Mesenchymal stem cell (in vitro differentiated cells and primary cell): ENCODE data around the gene PDHX.

Source experiments
- DNase-seq: peaks from one replicate; pipeline ENCODE4 v3.0.0-alpha.2; 2013
- H2AFZ ChIP-seq: one replicate; pipeline ENCODE4 v1.6.1; 2013; ENCODE audit warnings: low read depth, mild to moderate bottlenecking, control low read depth, inconsistent platforms, low read length, moderate library complexity
- H2AK5ac ChIP-seq: 2 replicates; pipeline ENCODE4 v1.6.1; 2013; ENCODE audit warnings: low read length, moderate library complexity, mild to moderate bottlenecking, inconsistent platforms; ENCODE audit not compliant: severe bottlenecking
- H2BK120ac ChIP-seq: one replicate; pipeline ENCODE4 v1.6.1; 2013; ENCODE audit warnings: low read depth, mild to moderate bottlenecking, inconsistent platforms, low read length, moderate library complexity
- H2BK12ac ChIP-seq, 2 experiments: one replicate each; pipeline ENCODE4 v1.6.1; 2013; ENCODE audit warnings: inconsistent platforms in 2 of 2, low read length in 2 of 2, mild to moderate bottlenecking in 2 of 2, moderate library complexity in 2 of 2, control low read depth in 1 of 2
- H2BK15ac ChIP-seq: one replicate; pipeline ENCODE4 v1.6.1; 2013; ENCODE audit warnings: mild to moderate bottlenecking, low read depth, inconsistent platforms; ENCODE audit not compliant: poor library complexity, severe bottlenecking
- H2BK5ac ChIP-seq: 2 replicates; pipeline ENCODE4 v1.6.1; 2013; ENCODE audit warnings: low read depth, mild to moderate bottlenecking, low read length, control low read depth, inconsistent platforms; ENCODE audit not compliant: poor library complexity, severe bottlenecking
- H3K14ac ChIP-seq, 2 experiments: one replicate each; pipeline ENCODE4 v1.6.1; 2013; ENCODE audit warnings: inconsistent platforms in 2 of 2, low read length in 2 of 2, control low read depth in 1 of 2, mild to moderate bottlenecking in 1 of 2, moderate library complexity in 1 of 2
- H3K18ac ChIP-seq, 2 experiments: one replicate each; pipeline ENCODE4 v1.6.1; 2013; ENCODE audit warnings: inconsistent platforms in 2 of 2, low read length in 2 of 2, control low read depth in 1 of 2, low read depth in 1 of 2, mild to moderate bottlenecking in 1 of 2
- H3K23ac ChIP-seq, 2 experiments: one replicate each; pipeline ENCODE4 v1.6.1; 2013; ENCODE audit warnings: inconsistent platforms in 2 of 2, low read length in 2 of 2, mild to moderate bottlenecking in 2 of 2, moderate library complexity in 2 of 2, control low read depth in 1 of 2
- H3K27ac ChIP-seq: 2 replicates; pipeline ENCODE4 v1.5.1; 2013; ENCODE audit warnings: mild to moderate bottlenecking, moderate library complexity, low read length, control low read depth, inconsistent platforms; ENCODE audit not compliant: poor library complexity, severe bottlenecking
- H3K27me3 ChIP-seq, 2 experiments: 2 replicates each; pipeline versions ENCODE4 v1.6.1 to v1.7.0; 2013; ENCODE audit warnings: low read length in 2 of 2, mild to moderate bottlenecking in 2 of 2, moderate library complexity in 2 of 2, control low read depth in 1 of 2, inconsistent platforms in 1 of 2; ENCODE audit not compliant: control insufficient read depth in 1 of 2, insufficient read depth in 1 of 2
- H3K36me3 ChIP-seq, 2 experiments: 2 replicates each; pipeline versions ENCODE4 v1.6.1 to v1.7.0; 2013; ENCODE audit warnings: low read length in 2 of 2, control low read depth in 1 of 2, inconsistent platforms in 1 of 2, low read depth in 1 of 2, mild to moderate bottlenecking in 1 of 2; ENCODE audit not compliant: insufficient read depth in 2 of 2, control insufficient read depth in 1 of 2
- H3K4ac ChIP-seq, 2 experiments: one replicate each; pipeline ENCODE4 v1.6.1; 2013; ENCODE audit warnings: inconsistent platforms in 2 of 2, low read length in 2 of 2, mild to moderate bottlenecking in 2 of 2, moderate library complexity in 2 of 2, control low read depth in 1 of 2, low read depth in 1 of 2
- H3K4me1 ChIP-seq: 2 replicates; pipeline ENCODE4 v1.6.1; 2013; ENCODE audit warnings: low read depth, low read length, control low read depth; ENCODE audit not compliant: control insufficient read depth, insufficient read depth
- H3K4me2 ChIP-seq: 2 replicates; pipeline ENCODE4 v1.6.1; 2013; ENCODE audit warnings: low read length, mild to moderate bottlenecking, inconsistent platforms; ENCODE audit not compliant: poor library complexity, severe bottlenecking
- H3K4me3 ChIP-seq, 2 experiments: 2 replicates each; pipeline versions ENCODE4 v1.5.1 to v1.7.0; 2013; ENCODE audit warnings: low read length in 2 of 2, mild to moderate bottlenecking in 2 of 2, control low read depth in 1 of 2, low read depth in 1 of 2; ENCODE audit not compliant: insufficient read depth in 1 of 2
- H3K79me1 ChIP-seq: replicated peaks from 2 replicates; pipeline ENCODE4 v1.6.1; 2013; ENCODE audit warnings: mild to moderate bottlenecking, control low read depth, low read length, inconsistent platforms; ENCODE audit not compliant: poor library complexity, severe bottlenecking
- H3K9ac ChIP-seq: 2 replicates; pipeline ENCODE4 v1.7.0; 2013; ENCODE audit warnings: mild to moderate bottlenecking, low read length, moderate library complexity
- H3K9me3 ChIP-seq: 2 replicates; pipeline ENCODE4 v1.7.0; 2013; ENCODE audit warnings: mild to moderate bottlenecking, low read length; ENCODE audit not compliant: control insufficient read depth
- H4K8ac ChIP-seq: one replicate; pipeline ENCODE4 v1.6.1; 2013; ENCODE audit warnings: inconsistent platforms, mild to moderate bottlenecking, low read length, moderate library complexity
- H4K91ac ChIP-seq: one replicate; pipeline ENCODE4 v1.6.1; 2013; ENCODE audit warnings: mild to moderate bottlenecking, low read length, inconsistent platforms
- WGBS: methylation state at CpG from one replicate; pipeline ENCODE4 v1.1.7; 2013; ENCODE audit warnings: mixed read lengths; 5-methylcytosine and 5-hydroxymethylcytosine counted together

The PDHX gene

DNA sequence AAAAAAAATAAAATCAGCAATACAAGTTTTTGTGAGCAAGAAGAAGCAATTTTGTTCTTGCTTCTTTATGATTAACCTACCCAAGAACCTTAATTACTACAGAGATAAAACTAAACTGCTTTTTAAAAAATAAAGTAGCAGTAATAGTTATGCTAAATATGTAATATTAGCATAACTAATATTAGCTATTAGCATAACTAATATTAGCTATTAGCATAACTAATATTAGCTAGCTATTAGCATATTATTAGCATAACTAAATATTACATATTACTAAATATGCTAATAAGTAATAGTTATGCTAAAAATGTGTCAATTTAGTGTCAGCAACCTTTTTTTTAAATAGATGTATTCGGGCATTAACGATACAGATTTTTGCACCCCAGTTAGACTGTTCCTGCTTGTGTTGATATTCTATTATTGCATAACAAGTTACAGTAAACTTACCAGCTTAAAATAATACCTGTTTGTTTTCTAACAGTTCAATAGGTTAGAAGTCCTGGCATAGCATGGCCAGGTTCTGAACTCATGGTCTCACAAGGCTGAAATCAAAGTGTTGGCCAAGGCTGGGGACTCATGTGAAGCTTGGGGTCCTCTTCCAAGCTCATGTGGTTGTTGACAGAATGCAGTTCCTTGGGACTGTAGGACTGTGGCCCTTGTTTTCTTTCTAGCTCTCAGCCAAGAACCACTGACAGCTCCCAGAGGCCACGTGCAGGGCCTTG lies 48.4 kb downstream of the PDHX start:
- no peak overlapping the region for H3K4me3 ChIP-seq
- H3K4me2 ChIP-seq: no peak overlapping the region
- H3K36me3 ChIP-seq: peaks cover 6 to 78% of the 10 kb centered on the region in 2 experiments
- no peak overlapping the region for H3K23ac ChIP-seq
- H3K79me1 ChIP-seq: peaks cover 11% of the 10 kb centered on the region
- H3K4me1 ChIP-seq: no peaks in the 10 kb centered on the region
- H3K9ac ChIP-seq: no peak overlapping the region
- no peak overlapping the region for H2AFZ ChIP-seq
- H3K9me3 ChIP-seq: no peaks in the 10 kb centered on the region
- H2BK15ac ChIP-seq: no peak overlapping the region
- DNase-seq: no peak
- no peak overlapping the region for H2BK12ac ChIP-seq
- H3K18ac ChIP-seq: no peak overlapping the region
- H3K27me3 ChIP-seq: no peaks in the 10 kb centered on the region
- H2AK5ac ChIP-seq: no peak overlapping the region
- H3K27ac ChIP-seq: no peak overlapping the region
- no peak overlapping the region for H2BK120ac ChIP-seq
- 97% methylated on average over 1 of the region's 3 CpGs for WGBS
- no peak overlapping the region for H3K14ac ChIP-seq
- no peak overlapping the region for H2BK5ac ChIP-seq
- no peak overlapping the region for H4K8ac ChIP-seq
- no peak overlapping the region for H4K91ac ChIP-seq
- no peak overlapping the region for H3K4ac ChIP-seq

DNA sequence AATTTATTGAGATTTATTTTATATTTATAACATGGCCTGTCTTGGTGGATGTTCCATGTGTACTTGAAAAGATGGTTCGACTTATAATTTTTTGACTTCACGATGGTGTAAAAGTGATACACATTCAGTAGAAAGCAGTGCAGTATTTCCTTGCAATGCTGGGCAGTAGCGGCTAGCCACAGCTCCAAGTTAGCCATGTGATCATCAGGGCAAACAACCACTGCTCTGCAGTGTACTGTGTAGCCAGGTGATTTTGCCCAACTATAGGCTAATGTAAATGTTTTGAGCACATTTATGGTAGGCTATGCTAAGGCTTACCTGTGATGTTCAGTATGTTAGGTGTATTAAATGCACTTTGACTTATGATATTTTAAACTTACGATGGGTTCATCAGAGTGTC lies 52.4 kb downstream of the PDHX start:
- Histone ChIP-seq H3K18ac (no peak overlapping the region), H3K4me1 (no peaks in the 10 kb centered on the region), H3K27ac (no peak overlapping the region), H3K4me2 (no peak overlapping the region), H3K14ac (no peak overlapping the region), H2BK15ac (no peak overlapping the region), H3K4ac (no peak overlapping the region), H2BK5ac (no peak overlapping the region), H3K9ac (no peak overlapping the region), H2AK5ac (no peak overlapping the region), H3K9me3 (no peaks in the 10 kb centered on the region), H4K8ac (no peak overlapping the region), H3K23ac (no peak overlapping the region), H2BK12ac (no peak overlapping the region), H3K79me1 (peaks cover 5% of the 10 kb centered on the region), H2BK120ac (no peak overlapping the region), H4K91ac (no peak overlapping the region), H2AFZ (no peak overlapping the region), H3K4me3 (no peak overlapping the region), H3K27me3 (no peaks in the 10 kb centered on the region), H3K36me3 (peaks cover 3 to 68% of the 10 kb centered on the region in 2 experiments)
- 98% methylated on average over 3 of the region's 4 CpGs for WGBS
- DNase-seq: no peak

DNA sequence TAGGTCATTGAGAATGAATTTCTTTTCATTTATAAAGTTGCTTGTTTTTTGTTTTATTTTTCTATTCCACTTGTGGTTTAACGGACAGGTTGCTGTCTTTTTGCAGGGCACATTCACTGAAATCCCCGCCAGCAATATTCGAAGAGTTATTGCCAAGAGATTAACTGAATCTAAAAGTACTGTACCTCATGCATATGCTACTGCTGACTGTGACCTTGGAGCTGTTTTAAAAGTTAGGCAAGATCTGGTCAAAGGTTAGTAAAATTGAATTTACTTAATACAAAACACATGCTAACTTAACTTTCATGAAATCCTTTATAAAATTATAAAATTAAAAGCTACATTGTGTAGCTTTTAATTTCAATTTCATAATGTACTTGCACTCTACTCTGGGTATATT lies 53.6 kb downstream of the PDHX start:
- no peak overlapping the region for H3K18ac ChIP-seq
- H3K27me3 ChIP-seq: no peaks in the 10 kb centered on the region
- no peak overlapping the region for H3K4ac ChIP-seq
- no peaks in the 10 kb centered on the region for H3K9me3 ChIP-seq
- H3K23ac ChIP-seq: no peak overlapping the region
- H2BK12ac ChIP-seq: no peak overlapping the region
- peaks cover 6% of the 10 kb centered on the region for H3K79me1 ChIP-seq
- peaks cover 3 to 71% of the 10 kb centered on the region in 2 experiments for H3K36me3 ChIP-seq
- H3K9ac ChIP-seq: peak overlapping the region; percentile 51
- H2BK120ac ChIP-seq: no peak overlapping the region
- no peak overlapping the region for H2AK5ac ChIP-seq
- peak overlapping the region in 1 of 2 experiments; percentile 22 for H3K4me3 ChIP-seq
- no peak overlapping the region for H3K4me2 ChIP-seq
- no peak overlapping the region for H3K14ac ChIP-seq
- H4K91ac ChIP-seq: no peak overlapping the region
- no peak for DNase-seq
- 93% methylated on average over 3 of the region's 3 CpGs for WGBS
- no peak overlapping the region for H3K27ac ChIP-seq
- H2AFZ ChIP-seq: no peak overlapping the region
- H3K4me1 ChIP-seq: no peaks in the 10 kb centered on the region
- H2BK15ac ChIP-seq: no peak overlapping the region
- H4K8ac ChIP-seq: no peak overlapping the region
- H2BK5ac ChIP-seq: no peak overlapping the region

GRCh38 chr11:34970480-34970879 lies 54.1 kb downstream of the PDHX start:
- Histone ChIP-seq H3K36me3 (peaks cover 3 to 66% of the 10 kb centered on the region in 2 experiments), H2AFZ (no peak overlapping the region), H3K14ac (no peak overlapping the region), H2BK5ac (no peak overlapping the region), H2AK5ac (no peak overlapping the region), H4K8ac (no peak overlapping the region), H3K27ac (no peak overlapping the region), H3K4ac (no peak overlapping the region), H3K18ac (no peak overlapping the region), H3K4me2 (no peak overlapping the region), H3K27me3 (no peaks in the 10 kb centered on the region), H3K9ac (peak overlapping the region; percentile 51), H3K4me1 (no peaks in the 10 kb centered on the region), H2BK15ac (no peak overlapping the region), H2BK12ac (no peak overlapping the region), H3K9me3 (no peaks in the 10 kb centered on the region), H2BK120ac (no peak overlapping the region), H3K23ac (no peak overlapping the region), H4K91ac (no peak overlapping the region), H3K4me3 (no peak overlapping the region), H3K79me1 (peaks cover 3% of the 10 kb centered on the region)
- no peak for DNase-seq
